Astrocyte of the cerebellum (primary cell): ENCODE data around the gene KCNF1.

Experiments
- DNase-seq: peaks from one replicate; pipeline ENCODE4 v3.0.0-alpha.2; 2011; ENCODE audit warnings: low read depth
- H3K4me3 ChIP-seq: 2 replicates; pipeline ENCODE4 v1.5.1; 2011; ENCODE audit warnings: mild to moderate bottlenecking, low read depth, low read length, moderate library complexity
- CTCF ChIP-seq: IDR thresholded peaks from 2 replicates; pipeline ENCODE4 v1.5.1; 2012; ENCODE audit warnings: low read length, low read depth, moderate library complexity, mild to moderate bottlenecking; ENCODE audit errors: missing control alignments
- in situ Hi-C: cut with HindIII; loops from 2 replicates; pipeline ENCODE4 v1.10.0; 2017; ENCODE audit warnings: low sequenced_read_pairs

KCNF1 gene

GRCh38 chr2:10935953-10936942, 24.5 kb downstream of the KCNF1 start:
- TF ChIP-seq CTCF: no peak
- H3K4me3 ChIP-seq: no peak overlapping the region
- DNase-seq: peak; percentile 79
- in situ Hi-C loops: no loop called here

- TF ChIP-seq CTCF: no peak
- in situ Hi-C loops: no loop called here
- no peak overlapping the region for H3K4me3 ChIP-seq
- no peak for DNase-seq
These were observed 27.3 kb downstream of the KCNF1 start for GRCh38 chr2:10939058-10939457.

GRCh38 chr2:10940596-10940995, 28.9 kb downstream of the KCNF1 start:
- no peak for TF ChIP-seq CTCF
- in situ Hi-C loops: no loop called here
- no peak for DNase-seq
- no peak overlapping the region for H3K4me3 ChIP-seq

- in situ Hi-C loops: no loop called here
- no peak for DNase-seq
- TF ChIP-seq CTCF: no peak
- H3K4me3 ChIP-seq: no peak overlapping the region
These were observed 29.6 kb downstream of the KCNF1 start for GRCh38 chr2:10941383-10941782.

- in situ Hi-C loops: no loop called here
- TF ChIP-seq CTCF: no peak
These were observed 33.1 kb downstream of the KCNF1 start for GRCh38 chr2:10944799-10945198.

GRCh38 chr2:10946394-10946793, 34.7 kb downstream of the KCNF1 start:
- DNase-seq: no peak
- TF ChIP-seq CTCF: no peak
- H3K4me3 ChIP-seq: no peak overlapping the region
- in situ Hi-C loops: no loop called here

More at GRCh38 chr2:10944799-10945198, 33.1 kb downstream of the KCNF1 start:
- no peak for DNase-seq
- no peak overlapping the region for H3K4me3 ChIP-seq
